Activated CD8-positive, alpha-beta memory T cell treated with anti-CD3 and anti-CD28 coated beads, Interleukin-2, amount 10 ng/mL, durations not matched to agents 7 days and 5 days (primary cell): ENCODE results near the gene PLCD1. TPM values are rescaled to one million over a fixed set of nuclear protein-coding genes. Genes with fewer than 3 reads are reported as not detected.

Source experiments
- ATAC-seq: fragments of 150-1000 bp; cut with Tn5 transposase; one replicate; pipeline ENCODE4 v1.10.0; 2021; ENCODE audit warnings: moderate library complexity
- CTCF ChIA-PET: fragments of 350-600 bp; sonication (Branson Sonifier 250); formaldehyde crosslinking; loops from one replicate; lab custom pipeline; 2021; ENCODE audit warnings: antibody characterized with exemption; lab: Charles Lee
- DNase-seq: peaks from one replicate; pipeline ENCODE4 v3.0.0-alpha.2; 2020
- H3K27ac Mint-ChIP-seq: one replicate; pipeline ENCODE4 v1.8.0; 2021; ENCODE audit warnings: mild to moderate bottlenecking, mixed read lengths
- H3K27me3 Mint-ChIP-seq: one replicate; pipeline ENCODE4 v1.8.0; 2021; ENCODE audit warnings: mixed read lengths
- H3K36me3 Mint-ChIP-seq: one replicate; pipeline ENCODE4 v1.8.0; 2021; ENCODE audit warnings: mild to moderate bottlenecking, mixed read lengths
- H3K4me1 Mint-ChIP-seq: one replicate; pipeline ENCODE4 v1.8.0; 2021; ENCODE audit warnings: mixed read lengths
- H3K4me3 Mint-ChIP-seq: one replicate; pipeline ENCODE4 v1.8.0; 2021; ENCODE audit warnings: mild to moderate bottlenecking, moderate library complexity, mixed read lengths
- H3K9me3 Mint-ChIP-seq: one replicate; pipeline ENCODE4 v1.8.0; 2022; ENCODE audit warnings: low read depth, mixed read lengths
- total RNA-seq, 2 experiments: library from RNA; stranded (reverse); gene quantifications; one replicate each; pipeline ENCODE4 v1.2.3, GENCODE V29; 2021

The PLCD1 gene
- total RNA-seq, 2 experiments from 2014 or later: 12.3 to 20.6 TPM

- no peak for DNase-seq
- peaks cover 7% of the 10 kb centered on the region for H3K4me1 Mint-ChIP-seq
- H3K4me3 Mint-ChIP-seq: no peak overlapping the region
- CTCF ChIA-PET: no interaction called here
- peaks cover 27% of the 10 kb centered on the region for H3K36me3 Mint-ChIP-seq
- no peak overlapping the region for H3K27ac Mint-ChIP-seq
- no peaks in the 10 kb centered on the region for H3K9me3 Mint-ChIP-seq
- ATAC-seq: no peak
- no peaks in the 10 kb centered on the region for H3K27me3 Mint-ChIP-seq
These were observed 10.9 kb downstream of the PLCD1 start for GRCh38 chr3:38018296-38019266.

- Mint-ChIP-seq H3K36me3 (peaks cover 27% of the 10 kb centered on the region), H3K4me1 (no peaks in the 10 kb centered on the region), H3K9me3 (no peaks in the 10 kb centered on the region), H3K27me3 (no peaks in the 10 kb centered on the region), H3K4me3 (no peak overlapping the region), H3K27ac (no peak overlapping the region)
- ATAC-seq: no peak
- CTCF ChIA-PET: no interaction called here
- DNase-seq: no peak
These were observed 11.8 kb downstream of the PLCD1 start for GRCh38 chr3:38017445-38018295.

GRCh38 chr3:38016847-38017444 lies 12.5 kb downstream of the PLCD1 start:
- ATAC-seq (no peak), DNase-seq (no peak)
- CTCF ChIA-PET: no interaction called here
- Mint-ChIP-seq H3K9me3 (no peaks in the 10 kb centered on the region), H3K27me3 (no peaks in the 10 kb centered on the region), H3K4me3 (no peak overlapping the region), H3K4me1 (no peaks in the 10 kb centered on the region), H3K36me3 (peaks cover 27% of the 10 kb centered on the region), H3K27ac (no peak overlapping the region)

GRCh38 chr3:38016410-38016809 lies 13.0 kb downstream of the PLCD1 start:
- Mint-ChIP-seq H3K27ac (no peak overlapping the region), H3K36me3 (peaks cover 27% of the 10 kb centered on the region), H3K9me3 (no peaks in the 10 kb centered on the region), H3K4me1 (no peaks in the 10 kb centered on the region), H3K4me3 (no peak overlapping the region), H3K27me3 (no peaks in the 10 kb centered on the region)
- no peak for ATAC-seq
- no peak for DNase-seq
- CTCF ChIA-PET: interaction anchor here (1.1 to 3.7 kb wide), 3 partner anchors 13 to 162 kb away, joined by 3 to 15 read pairs (median 3); no protein-coding TSS in a partner anchor

- H3K4me1 Mint-ChIP-seq: no peaks in the 10 kb centered on the region
- peaks cover 27% of the 10 kb centered on the region for H3K36me3 Mint-ChIP-seq
- no peak overlapping the region for H3K4me3 Mint-ChIP-seq
- no peak for ATAC-seq
- CTCF ChIA-PET: interaction anchor here (1.1 to 3.7 kb wide), 3 partner anchors 12 to 162 kb away, joined by 3 to 15 read pairs (median 3); no protein-coding TSS in a partner anchor
- no peak for DNase-seq
- no peak overlapping the region for H3K27ac Mint-ChIP-seq
- H3K9me3 Mint-ChIP-seq: no peaks in the 10 kb centered on the region
- H3K27me3 Mint-ChIP-seq: no peaks in the 10 kb centered on the region
These were observed 13.5 kb downstream of the PLCD1 start for GRCh38 chr3:38015984-38016383.

GRCh38 chr3:38015485-38015884 lies 14.0 kb downstream of the PLCD1 start:
- no peak overlapping the region for H3K27ac Mint-ChIP-seq
- peaks cover 27% of the 10 kb centered on the region for H3K36me3 Mint-ChIP-seq
- CTCF ChIA-PET: interaction anchor here (1.1 to 3.7 kb wide), 3 partner anchors 12 to 161 kb away, joined by 3 to 15 read pairs (median 3); no protein-coding TSS in a partner anchor
- no peaks in the 10 kb centered on the region for H3K9me3 Mint-ChIP-seq
- H3K4me1 Mint-ChIP-seq: no peaks in the 10 kb centered on the region
- no peak for ATAC-seq
- no peak for DNase-seq
- H3K27me3 Mint-ChIP-seq: no peaks in the 10 kb centered on the region
- no peak overlapping the region for H3K4me3 Mint-ChIP-seq

GRCh38 chr3:38011111-38011510 lies 18.3 kb downstream of the PLCD1 start:
- no peak overlapping the region for H3K27ac Mint-ChIP-seq
- DNase-seq (no peak), ATAC-seq (no peak)
- no peaks in the 10 kb centered on the region for H3K9me3 Mint-ChIP-seq
- no peak overlapping the region for H3K4me3 Mint-ChIP-seq
- no peaks in the 10 kb centered on the region for H3K4me1 Mint-ChIP-seq
- no peaks in the 10 kb centered on the region for H3K27me3 Mint-ChIP-seq
- peaks cover 14% of the 10 kb centered on the region for H3K36me3 Mint-ChIP-seq
- CTCF ChIA-PET: interaction anchor here (1.7 kb wide), 1 partner anchor 8 kb away, joined by 4 read pairs; no protein-coding TSS in a partner anchor

- Mint-ChIP-seq H3K4me3 (no peak overlapping the region), H3K4me1 (peaks cover under 1% of the 10 kb centered on the region), H3K36me3 (peaks cover 5% of the 10 kb centered on the region), H3K27ac (no peak overlapping the region), H3K27me3 (no peaks in the 10 kb centered on the region), H3K9me3 (no peaks in the 10 kb centered on the region)
- ATAC-seq (no peak), DNase-seq (no peak)
- CTCF ChIA-PET: interaction anchor here (1.4 kb wide), 1 partner anchor 12 kb away, joined by 4 read pairs; no protein-coding TSS in a partner anchor
These were observed 19.4 kb downstream of the PLCD1 start for GRCh38 chr3:38009807-38010591.

GRCh38 chr3:38008971-38009580 lies 20.4 kb downstream of the PLCD1 start:
- Mint-ChIP-seq H3K36me3 (peaks cover 2% of the 10 kb centered on the region), H3K4me3 (no peak overlapping the region), H3K27me3 (no peaks in the 10 kb centered on the region), H3K9me3 (no peaks in the 10 kb centered on the region), H3K27ac (no peak overlapping the region), H3K4me1 (peaks cover 9% of the 10 kb centered on the region)
- ATAC-seq: no peak
- DNase-seq: no peak
- CTCF ChIA-PET: interaction anchor here (0.7 to 1.4 kb wide), 2 partner anchors 12 to 13 kb away, joined by 3 to 4 read pairs; no protein-coding TSS in a partner anchor

- Mint-ChIP-seq H3K4me3 (no peak overlapping the region), H3K27me3 (no peaks in the 10 kb centered on the region), H3K27ac (no peak overlapping the region), H3K4me1 (peaks cover 12% of the 10 kb centered on the region), H3K9me3 (no peaks in the 10 kb centered on the region), H3K36me3 (peaks cover 4% of the 10 kb centered on the region)
- DNase-seq: no peak
- CTCF ChIA-PET: no interaction called here
- no peak for ATAC-seq
These were observed 21.2 kb downstream of the PLCD1 start for GRCh38 chr3:38008191-38008701.

- no peak for ATAC-seq
- Mint-ChIP-seq H3K9me3 (no peaks in the 10 kb centered on the region), H3K27me3 (no peaks in the 10 kb centered on the region), H3K4me1 (peaks cover 14% of the 10 kb centered on the region), H3K36me3 (peaks cover 4% of the 10 kb centered on the region), H3K4me3 (no peak overlapping the region), H3K27ac (no peak overlapping the region)
- CTCF ChIA-PET: interaction anchor here (1.6 kb wide), 1 partner anchor 32 kb away, joined by 5 read pairs; the partner anchor contains the start of gene DLEC1
- DNase-seq: no peak
These were observed 21.7 kb downstream of the PLCD1 start for GRCh38 chr3:38007754-38008090.
